Panc1 (cell line): Measurements from ENCODE around the gene DHCR24. TPM values are rescaled to one million over a fixed set of nuclear protein-coding genes. Genes with fewer than 3 reads are reported as not detected.

Experiments used
- ATAC-seq: fragments of 200-7000 bp; cut with Tn5 transposase; 2 replicates; pipeline ENCODE4 v1.9.1; 2020; ENCODE audit warnings: mild to moderate bottlenecking, moderate library complexity
- BruUV-seq: library from RNA; stranded (reverse); fragments of 400-500 nt; replicated peaks from 2 replicates; lab custom pipeline; 2021; lab: Mats Ljungman, UMichigan
- CTCF ChIA-PET: fragments of 300-600 bp; sonication (Branson Sonifier 250); formaldehyde crosslinking; loops from one replicate; lab custom pipeline; 2022; ENCODE audit warnings: antibody characterized with exemption; lab: Charles Lee
- POLR2A ChIA-PET: fragments of 300-600 bp; sonication (Branson Sonifier 250); formaldehyde crosslinking; loops from one replicate; lab custom pipeline; 2022; ENCODE audit warnings: antibody characterized with exemption; lab: Charles Lee
- DNase-seq: peaks from one replicate; pipeline ENCODE4 v3.0.0-alpha.2; 2010; ENCODE audit warnings: low read depth, low spot score
- H3K27ac ChIP-seq: 2 replicates; pipeline ENCODE4 v1.5.1; 2011; ENCODE audit warnings: mild to moderate bottlenecking, low read length, inconsistent platforms
- H3K27me3 ChIP-seq: fragments of 200-500 bp; sonication (Bioruptor generic); 2 replicates; pipeline ENCODE4 v1.6.0; 2014; ENCODE audit warnings: low read length, inconsistent platforms; ENCODE audit not compliant: control insufficient read depth, insufficient read depth
- H3K36me3 ChIP-seq: fragments of 200-500 bp; sonication (Bioruptor generic); 2 replicates; pipeline ENCODE4 v1.5.1; 2014; ENCODE audit warnings: inconsistent platforms, mild to moderate bottlenecking, low read length, moderate library complexity; ENCODE audit not compliant: control insufficient read depth, insufficient read depth
- H3K4me1 ChIP-seq: 2 replicates; pipeline ENCODE4 v1.5.1; 2011; ENCODE audit warnings: inconsistent platforms, mild to moderate bottlenecking, low read length, moderate library complexity; ENCODE audit not compliant: control insufficient read depth, insufficient read depth
- H3K4me3 ChIP-seq, 2 experiments: 2 replicates each; pipeline ENCODE4 v1.5.1; 2011 to 2012; ENCODE audit warnings: low read depth in 2 of 2, low read length in 2 of 2, mild to moderate bottlenecking in 2 of 2, inconsistent platforms in 1 of 2, moderate library complexity in 1 of 2
- H3K9me3 ChIP-seq: fragments of 200-500 bp; sonication (Bioruptor generic); 2 replicates; pipeline ENCODE4 v1.5.1; 2014; ENCODE audit warnings: low read depth, mild to moderate bottlenecking, inconsistent platforms, low read length, moderate library complexity; ENCODE audit not compliant: control insufficient read depth, insufficient read depth
- CTCF ChIP-seq: fragments of 450-650 bp; IDR thresholded peaks from 2 replicates; pipeline ENCODE4 v1.5.1; 2017; ENCODE audit warnings: mild to moderate bottlenecking
- POLR2AphosphoS5 ChIP-seq: IDR thresholded peaks from 2 replicates; pipeline ENCODE4 v1.6.1; 2012; ENCODE audit warnings: mild to moderate bottlenecking, low read depth, low read length, moderate library complexity
- SIN3A ChIP-seq: IDR thresholded peaks from 2 replicates; pipeline ENCODE4 v1.6.1; 2012; ENCODE audit warnings: low read depth, mild to moderate bottlenecking, low read length, moderate library complexity, borderline replicate concordance; ENCODE audit not compliant: insufficient read depth
- TCF7L2 ChIP-seq: IDR thresholded peaks from 2 replicates; pipeline ENCODE4 v1.6.1; 2011; ENCODE audit warnings: mild to moderate bottlenecking, low read depth, low read length, inconsistent platforms
- in situ Hi-C: cut with HindIII; loops from 2 replicates; pipeline ENCODE4 v1.10.0; 2016; ENCODE audit warnings: low sequenced_read_pairs, low pct_unique_long_range_greater_than_20kb
- intact Hi-C: fragments of 100-400 bp; cut with micrococcal nuclease; formaldehyde crosslinking; loops from one replicate; pipeline ENCODE4 v1.10.0; 2022; ENCODE audit not compliant: unreplicated experiment
- total RNA-seq: library from RNA; stranded (reverse); gene quantifications from one replicate; pipeline ENCODE4 v1.2.1, GENCODE V29; 2021; ENCODE audit not compliant: unreplicated experiment
- TF ChIP-seq, protein P1 (sequence below), 2 experiments: IDR thresholded peaks; 2 replicates each; pipeline ENCODE4 v1.6.1; 2011 to 2012; ENCODE audit warnings: low read depth in 2 of 2, control low read depth in 1 of 2, low read length in 1 of 2, mild to moderate bottlenecking in 1 of 2, moderate library complexity in 1 of 2; ENCODE audit not compliant: insufficient read depth in 1 of 2

Gene DHCR24
- total RNA-seq, 1 experiment from 2014 or later, result 313 TPM

DNA sequence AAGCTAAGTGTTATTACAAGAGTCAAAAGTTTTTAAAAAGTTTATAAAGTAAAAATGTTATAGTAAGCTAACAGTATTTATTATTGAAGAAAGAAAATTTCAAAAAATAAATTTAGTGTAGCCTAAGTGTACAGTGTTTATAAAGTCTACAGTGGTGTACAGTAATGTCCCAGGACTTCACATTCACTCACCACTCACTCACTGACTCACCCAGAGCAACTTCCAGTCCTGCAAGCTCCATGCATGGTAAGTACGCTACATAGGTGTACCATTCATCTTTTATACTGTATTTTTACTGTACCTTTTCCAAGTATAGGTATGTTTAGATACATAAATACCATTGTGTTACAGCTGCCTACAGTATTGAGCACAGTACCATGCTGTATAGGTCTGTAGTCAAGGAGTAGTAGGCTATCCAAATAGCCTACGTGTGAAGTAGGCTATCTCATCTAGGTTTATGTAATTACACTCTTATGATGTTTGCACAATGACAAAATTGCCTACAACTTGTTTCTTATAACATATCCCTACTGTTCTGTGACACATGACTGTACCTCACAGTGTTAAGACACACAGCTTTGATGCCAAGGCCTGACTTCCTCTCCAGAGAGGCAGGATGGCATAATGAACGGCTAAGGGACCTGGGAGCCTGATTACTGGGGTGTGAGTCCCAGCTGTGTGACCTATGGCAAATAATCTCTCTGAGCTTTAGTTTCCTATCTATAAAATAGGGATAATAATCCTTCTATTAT, 12.7 kb downstream of the DHCR24 start:
- BruUV-seq, result no TSS peak
- peaks cover 26% of the 10 kb centered on the region for H3K36me3 ChIP-seq
- ATAC-seq, result peak; percentile 44; the same call in 1 of the 2 replicates
- H3K4me1 ChIP-seq, result no peaks in the 10 kb centered on the region
- no peak overlapping the region for H3K27ac ChIP-seq
- ChIA-PET CTCF (interaction anchor here (0.6 kb wide), 1 partner anchor 19 kb away, joined by 3 read pairs; no protein-coding TSS in a partner anchor), POLR2A (no interaction called here)
- intact Hi-C loops (no loop called here), in situ Hi-C loops (no loop called here)
- no peaks in the 10 kb centered on the region for H3K27me3 ChIP-seq
- no peak for DNase-seq
- no peaks in the 10 kb centered on the region for H3K9me3 ChIP-seq
- no peak overlapping the region for H3K4me3 ChIP-seq
- TF ChIP-seq POLR2AphosphoS5 (no peak), SIN3A (no peak), CTCF (no peak)
- TF ChIP-seq, protein P1, sequence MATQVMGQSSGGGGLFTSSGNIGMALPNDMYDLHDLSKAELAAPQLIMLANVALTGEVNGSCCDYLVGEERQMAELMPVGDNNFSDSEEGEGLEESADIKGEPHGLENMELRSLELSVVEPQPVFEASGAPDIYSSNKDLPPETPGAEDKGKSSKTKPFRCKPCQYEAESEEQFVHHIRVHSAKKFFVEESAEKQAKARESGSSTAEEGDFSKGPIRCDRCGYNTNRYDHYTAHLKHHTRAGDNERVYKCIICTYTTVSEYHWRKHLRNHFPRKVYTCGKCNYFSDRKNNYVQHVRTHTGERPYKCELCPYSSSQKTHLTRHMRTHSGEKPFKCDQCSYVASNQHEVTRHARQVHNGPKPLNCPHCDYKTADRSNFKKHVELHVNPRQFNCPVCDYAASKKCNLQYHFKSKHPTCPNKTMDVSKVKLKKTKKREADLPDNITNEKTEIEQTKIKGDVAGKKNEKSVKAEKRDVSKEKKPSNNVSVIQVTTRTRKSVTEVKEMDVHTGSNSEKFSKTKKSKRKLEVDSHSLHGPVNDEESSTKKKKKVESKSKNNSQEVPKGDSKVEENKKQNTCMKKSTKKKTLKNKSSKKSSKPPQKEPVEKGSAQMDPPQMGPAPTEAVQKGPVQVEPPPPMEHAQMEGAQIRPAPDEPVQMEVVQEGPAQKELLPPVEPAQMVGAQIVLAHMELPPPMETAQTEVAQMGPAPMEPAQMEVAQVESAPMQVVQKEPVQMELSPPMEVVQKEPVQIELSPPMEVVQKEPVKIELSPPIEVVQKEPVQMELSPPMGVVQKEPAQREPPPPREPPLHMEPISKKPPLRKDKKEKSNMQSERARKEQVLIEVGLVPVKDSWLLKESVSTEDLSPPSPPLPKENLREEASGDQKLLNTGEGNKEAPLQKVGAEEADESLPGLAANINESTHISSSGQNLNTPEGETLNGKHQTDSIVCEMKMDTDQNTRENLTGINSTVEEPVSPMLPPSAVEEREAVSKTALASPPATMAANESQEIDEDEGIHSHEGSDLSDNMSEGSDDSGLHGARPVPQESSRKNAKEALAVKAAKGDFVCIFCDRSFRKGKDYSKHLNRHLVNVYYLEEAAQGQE (IDR thresholded peaks at IDR 0.05; ENCODE audit: insufficient read depth in 1 of 2, low read depth in 2 of 2, low read length in 1 of 2), result no peak

DNA sequence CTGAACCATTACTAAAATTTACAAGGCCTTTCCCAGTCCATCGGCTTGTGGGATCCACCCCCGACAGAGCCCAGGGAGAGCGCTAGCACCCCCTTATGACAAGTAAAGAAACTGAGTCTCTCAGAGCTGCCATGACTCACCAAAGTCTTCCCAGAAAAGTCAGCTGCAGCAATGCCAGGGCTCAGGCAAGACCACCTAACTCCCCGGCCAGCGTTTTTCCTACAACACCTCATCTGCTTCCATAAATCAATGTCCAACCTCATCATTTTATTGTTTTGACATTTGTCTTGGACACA, 15.0 kb downstream of the DHCR24 start:
- intact Hi-C loops, result no loop called here
- Histone ChIP-seq H3K4me3 (no peak overlapping the region), H3K27me3 (no peaks in the 10 kb centered on the region), H3K4me1 (no peaks in the 10 kb centered on the region), H3K27ac (no peak overlapping the region), H3K36me3 (peaks cover 27% of the 10 kb centered on the region), H3K9me3 (no peaks in the 10 kb centered on the region)
- in situ Hi-C loops, result no loop called here
- no peak; the same call in 1 of the 2 replicates for TF ChIP-seq CTCF
- no peak for TF ChIP-seq TCF7L2
- TF ChIP-seq SIN3A, result no peak
- TF ChIP-seq POLR2AphosphoS5, result no peak
- TF ChIP-seq, protein P1 (IDR thresholded peaks at IDR 0.05; ENCODE audit: insufficient read depth in 1 of 2, low read depth in 2 of 2, low read length in 1 of 2), result no peak
- no TSS peak for BruUV-seq
- ATAC-seq (no peak), DNase-seq (no peak)
- ChIA-PET CTCF (interaction anchor here (0.6 kb wide), 1 partner anchor 15 kb away, joined by 3 read pairs; the partner anchor contains the start of gene DHCR24), POLR2A (no interaction called here)
